GM10266 (cell line): Measurements from ENCODE around the gene MAP1S.
A peak's percentile ranks its signal among the peaks of the same experiment; 100 is the strongest.
"Not testable (repeated sequence)": the region's sequence is repeated elsewhere in the genome, so short reads cannot be mapped to it uniquely, and the experiment has no call there.

Source experiments
- DNase-seq: peaks from one replicate; pipeline ENCODE4 v3.0.0; 2012; ENCODE audit errors: extremely low spot score
- TF ChIP-seq, protein P1 (sequence below): IDR thresholded peaks from 2 replicates; pipeline ENCODE4 v1.5.1; 2012; ENCODE audit warnings: mild to moderate bottlenecking, low read depth; ENCODE audit not compliant: control insufficient read depth, insufficient read depth; ENCODE audit errors: missing control alignments

MAP1S gene

DNA sequence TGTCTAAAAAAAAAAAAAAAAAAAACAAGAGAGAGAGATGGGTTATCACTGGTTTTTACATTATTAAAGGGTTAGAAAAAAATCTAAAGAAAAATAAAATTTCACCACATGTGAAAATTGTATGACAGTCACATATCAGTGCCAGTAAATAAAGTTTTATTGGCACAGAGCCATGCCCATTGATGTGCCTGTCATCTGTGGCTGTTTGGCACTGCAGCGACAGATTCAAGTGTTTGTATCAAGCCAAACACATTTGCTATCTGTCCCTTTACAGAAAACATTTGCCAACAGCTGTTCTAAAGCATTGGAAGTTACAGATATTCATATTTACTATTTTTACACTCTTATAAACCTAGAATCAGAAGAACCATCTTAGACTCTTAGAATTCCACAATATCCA is 48.3 kb downstream of the MAP1S start:
- TF ChIP-seq, protein P1, sequence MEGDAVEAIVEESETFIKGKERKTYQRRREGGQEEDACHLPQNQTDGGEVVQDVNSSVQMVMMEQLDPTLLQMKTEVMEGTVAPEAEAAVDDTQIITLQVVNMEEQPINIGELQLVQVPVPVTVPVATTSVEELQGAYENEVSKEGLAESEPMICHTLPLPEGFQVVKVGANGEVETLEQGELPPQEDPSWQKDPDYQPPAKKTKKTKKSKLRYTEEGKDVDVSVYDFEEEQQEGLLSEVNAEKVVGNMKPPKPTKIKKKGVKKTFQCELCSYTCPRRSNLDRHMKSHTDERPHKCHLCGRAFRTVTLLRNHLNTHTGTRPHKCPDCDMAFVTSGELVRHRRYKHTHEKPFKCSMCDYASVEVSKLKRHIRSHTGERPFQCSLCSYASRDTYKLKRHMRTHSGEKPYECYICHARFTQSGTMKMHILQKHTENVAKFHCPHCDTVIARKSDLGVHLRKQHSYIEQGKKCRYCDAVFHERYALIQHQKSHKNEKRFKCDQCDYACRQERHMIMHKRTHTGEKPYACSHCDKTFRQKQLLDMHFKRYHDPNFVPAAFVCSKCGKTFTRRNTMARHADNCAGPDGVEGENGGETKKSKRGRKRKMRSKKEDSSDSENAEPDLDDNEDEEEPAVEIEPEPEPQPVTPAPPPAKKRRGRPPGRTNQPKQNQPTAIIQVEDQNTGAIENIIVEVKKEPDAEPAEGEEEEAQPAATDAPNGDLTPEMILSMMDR: no peak
- DNase-seq: no peak

DNA sequence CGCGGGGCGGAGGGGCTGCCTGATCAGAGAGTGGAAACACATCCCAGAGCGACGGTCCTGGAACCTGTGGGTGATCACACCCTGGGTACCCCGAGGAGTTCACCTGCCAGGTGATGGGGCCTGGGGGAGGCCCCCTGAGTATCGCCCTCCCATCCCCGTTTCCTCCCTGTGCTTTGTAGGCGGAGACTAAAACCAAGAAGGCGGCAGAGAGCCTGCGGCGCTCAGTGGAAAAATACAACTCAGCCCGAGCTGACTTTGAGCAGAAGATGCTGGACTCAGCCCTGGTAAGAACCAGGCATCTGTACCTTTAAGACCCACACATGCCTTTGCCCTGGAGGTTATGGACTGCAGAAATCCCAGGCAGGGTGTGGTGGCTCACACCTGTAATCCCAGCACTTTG is 51.3 kb downstream of the MAP1S start:
- TF ChIP-seq, protein P1: no peak
- DNase-seq: no peak

DNA sequence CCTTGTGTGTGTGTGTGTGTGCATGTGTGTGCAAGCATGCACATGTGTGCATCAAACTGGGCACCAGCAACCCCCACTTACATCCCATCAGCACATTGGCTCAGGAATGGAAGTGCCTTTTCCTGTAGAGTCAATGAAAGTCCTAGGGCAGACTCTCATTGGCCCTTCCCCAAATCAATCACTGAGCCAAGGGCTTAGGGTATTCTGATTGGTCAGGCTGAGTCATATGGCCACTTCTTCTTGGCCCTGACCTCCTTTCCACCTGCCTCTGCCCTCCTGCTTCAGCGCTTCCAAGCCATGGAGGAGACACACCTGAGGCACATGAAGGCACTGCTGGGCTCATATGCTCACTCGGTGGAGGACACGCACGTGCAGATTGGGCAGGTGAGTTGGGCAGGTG is 52.9 kb downstream of the MAP1S start:
- no peak for DNase-seq
- TF ChIP-seq, protein P1: no peak

DNA sequence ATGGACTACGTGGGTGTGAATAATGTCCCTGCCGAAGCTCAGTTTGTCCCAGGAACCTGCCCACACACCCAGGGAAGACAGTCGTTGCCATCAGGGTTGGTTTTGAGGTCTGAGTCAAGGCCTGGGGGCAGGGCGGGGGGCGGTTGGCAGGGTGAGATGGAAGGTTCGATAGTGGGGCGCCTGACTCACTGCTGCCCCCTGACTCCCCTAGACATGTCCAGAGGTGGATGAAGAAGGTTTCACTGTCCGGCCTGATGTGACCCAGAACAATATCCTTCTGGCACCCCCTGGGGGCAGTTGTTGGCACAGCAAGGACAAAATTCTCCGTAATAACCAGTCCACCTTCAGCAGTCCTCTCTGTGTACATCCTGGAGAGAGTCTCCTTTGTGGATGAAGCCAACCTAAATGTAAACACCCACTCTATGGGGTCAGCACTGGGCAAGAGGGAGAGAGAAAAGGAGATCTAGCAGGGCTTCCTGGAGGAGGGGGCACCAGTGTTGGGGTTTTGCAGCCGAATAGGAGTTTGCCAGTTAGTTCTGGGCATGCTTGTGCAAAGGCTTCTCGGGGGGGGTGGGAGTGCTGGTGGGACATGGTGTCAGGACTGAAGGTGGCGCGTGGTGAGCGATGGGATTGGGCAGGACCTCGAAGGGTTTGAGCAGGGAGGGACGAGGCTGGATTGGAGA is 56.1 kb downstream of the MAP1S start:
- DNase-seq: no peak
- TF ChIP-seq, protein P1: peak; percentile 41

DNA sequence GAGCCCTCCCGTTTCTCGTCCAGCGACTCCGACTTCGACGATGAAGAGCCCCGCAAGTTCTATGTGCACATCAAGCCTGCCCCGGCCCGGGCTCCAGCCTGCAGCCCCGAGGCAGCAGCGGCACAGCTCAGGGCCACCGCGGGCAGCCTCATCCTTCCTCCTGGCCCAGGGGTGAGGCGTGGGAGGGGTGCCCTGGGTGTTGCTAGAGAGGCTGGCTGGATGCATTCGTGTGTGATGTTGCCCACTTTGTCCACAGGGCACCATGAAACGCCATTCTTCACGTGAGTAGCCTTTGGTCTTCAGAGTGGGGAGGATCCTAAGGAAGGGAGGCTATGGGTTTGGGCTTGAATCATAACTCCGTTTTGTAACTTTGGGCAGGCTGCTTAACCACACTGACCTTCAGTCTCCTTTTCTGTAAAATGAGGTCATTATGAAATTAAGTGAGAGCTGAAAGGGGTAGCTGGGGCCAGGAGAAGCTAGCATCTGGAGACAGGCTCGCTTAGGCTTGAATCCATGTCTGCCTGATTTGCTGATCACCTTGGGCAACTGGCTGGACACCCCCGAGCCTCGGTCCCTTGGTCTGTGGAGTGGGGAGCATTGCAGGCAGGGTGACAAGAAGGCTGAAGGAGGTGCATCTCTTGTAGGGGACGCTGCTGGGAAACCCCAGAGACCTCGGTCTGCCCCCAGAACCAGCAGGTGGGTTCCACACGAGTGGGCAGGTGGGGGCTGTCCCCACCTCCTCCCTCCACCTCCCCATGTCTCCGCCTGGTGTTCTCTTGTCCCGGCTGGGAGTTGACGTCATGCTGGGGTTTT is 56.9 kb downstream of the MAP1S start:
- DNase-seq: peak; percentile 94
- TF ChIP-seq, protein P1: no peak

DNA sequence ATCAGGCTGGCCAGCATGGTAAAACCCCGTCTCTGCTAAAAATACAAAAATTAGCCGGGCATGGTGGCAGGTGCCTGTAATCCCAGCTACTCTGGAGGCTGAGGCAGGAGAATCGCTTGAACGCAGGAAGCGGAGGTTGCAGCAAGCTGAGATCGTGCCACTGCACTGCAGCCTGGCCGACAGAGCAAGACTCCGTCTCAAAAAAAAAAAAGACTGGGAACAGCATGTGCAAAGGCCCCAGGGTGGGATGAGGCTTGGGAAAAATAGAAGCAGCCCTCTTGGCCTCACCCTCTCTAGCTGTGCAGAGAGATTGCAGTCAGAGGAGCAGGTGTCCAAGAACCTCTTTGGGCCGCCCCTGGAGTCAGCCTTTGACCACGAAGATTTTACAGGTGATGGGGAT is 58.6 kb downstream of the MAP1S start:
- not testable (repeated sequence) for DNase-seq

DNA sequence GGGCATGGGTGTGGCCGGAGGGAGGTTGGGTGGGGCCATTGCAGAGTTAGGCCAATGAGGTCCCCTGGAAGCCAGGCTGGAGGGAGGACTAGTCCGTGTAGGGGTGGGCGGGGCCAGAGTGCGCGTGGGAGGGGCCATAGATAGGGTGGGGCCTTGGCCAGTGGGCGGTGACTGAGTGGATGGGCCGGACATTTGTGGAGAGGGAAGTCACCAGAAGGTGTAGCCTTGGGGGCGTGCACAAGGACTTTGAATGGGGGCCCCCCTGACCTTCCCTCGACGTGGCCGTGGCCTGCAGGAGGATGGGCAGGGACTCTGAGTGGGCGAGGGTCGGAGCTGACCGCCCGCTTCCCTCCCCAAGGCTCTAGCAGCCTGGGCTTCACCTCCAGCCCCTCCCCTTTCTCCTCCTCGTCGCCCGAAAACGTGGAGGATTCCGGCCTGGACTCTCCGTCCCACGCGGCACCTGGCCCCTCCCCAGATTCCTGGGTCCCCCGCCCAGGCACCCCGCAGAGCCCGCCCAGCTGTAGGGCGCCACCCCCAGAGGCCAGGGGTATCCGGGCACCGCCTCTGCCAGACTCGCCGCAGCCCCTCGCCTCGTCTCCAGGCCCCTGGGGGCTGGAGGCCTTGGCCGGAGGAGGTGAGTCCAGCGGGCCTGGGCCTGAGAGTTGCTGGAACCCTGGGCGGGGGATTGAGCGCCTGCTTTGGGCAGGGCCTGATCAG is 59.1 kb downstream of the MAP1S start:
- DNase-seq: peak; percentile 56
- TF ChIP-seq, protein P1: no peak
